HG02870 (cell line): ENCODE results near the gene SPACDR.

Source experiments
- ATAC-seq: cut with Tn5 transposase; IDR thresholded peaks from one replicate; pipeline ENCODE4 v1.9.1; 2021; ENCODE audit warnings: mild to moderate bottlenecking, moderate library complexity; ENCODE audit not compliant: unreplicated experiment

The SPACDR gene

DNA sequence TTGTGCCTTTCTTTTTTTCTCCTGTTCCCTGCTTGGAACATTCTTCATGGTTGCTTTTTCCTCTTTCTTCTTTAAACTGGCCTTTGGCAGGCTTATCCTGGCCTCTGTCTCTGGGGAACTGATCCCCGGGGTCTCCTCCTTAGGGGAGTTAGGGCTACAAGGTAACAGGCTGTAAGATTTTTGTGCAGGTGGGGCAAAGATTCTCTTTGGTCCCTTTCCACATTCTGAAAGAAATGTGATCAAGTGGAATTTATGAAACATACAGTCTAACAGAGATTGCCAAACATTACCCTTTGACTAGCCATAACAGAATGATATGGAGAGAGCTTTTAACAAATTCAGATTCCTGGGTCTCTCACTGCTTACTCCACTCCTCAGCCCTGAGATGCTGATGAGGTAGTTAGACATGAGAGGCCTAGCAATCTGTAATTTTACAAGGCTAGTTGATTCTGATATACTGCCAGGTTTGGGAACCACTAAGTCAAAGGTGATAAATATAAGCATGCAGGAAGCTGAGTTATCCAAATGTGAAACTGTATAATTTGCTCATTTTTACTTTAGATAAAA, 44.3 kb downstream of the SPACDR start:
- no peak for ATAC-seq

DNA sequence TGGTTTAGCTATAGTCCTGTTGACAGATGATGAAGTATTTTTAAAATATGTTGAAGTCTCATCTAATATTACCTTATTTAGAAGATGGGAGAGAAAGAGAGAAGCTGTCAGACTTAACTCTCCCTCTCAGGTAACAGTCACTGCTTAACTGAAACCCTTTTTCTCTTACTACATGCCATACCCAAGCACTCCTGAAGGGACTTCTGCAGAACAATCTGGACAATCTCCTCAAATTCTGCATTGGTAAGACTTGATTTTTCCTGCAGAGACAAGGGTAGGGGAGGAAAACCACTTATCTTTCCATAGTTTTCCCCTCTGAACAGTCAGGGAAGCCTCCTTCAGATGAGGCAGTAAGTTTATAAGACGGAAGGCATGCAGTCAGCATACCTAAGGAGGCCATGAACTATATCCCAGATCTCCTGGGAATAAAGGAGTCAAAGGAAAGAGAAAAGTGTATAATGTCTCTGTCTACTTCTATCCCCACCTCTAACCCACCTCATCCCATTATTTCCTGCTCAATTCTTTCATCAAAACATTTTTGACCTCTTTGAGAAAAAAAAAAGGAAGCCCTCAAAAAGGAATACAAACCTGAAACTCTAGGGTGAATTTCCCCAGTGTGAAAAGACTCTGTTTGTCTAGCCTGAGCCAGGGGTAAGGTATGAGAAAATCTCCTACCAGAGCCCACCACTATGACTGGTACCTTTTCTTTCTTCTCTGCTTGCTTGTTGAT, 45.0 kb downstream of the SPACDR start:
- ATAC-seq: no peak

- no peak for ATAC-seq
Measured at GRCh38 chr7:100415448-100415847, 48.6 kb downstream of the SPACDR start.

DNA sequence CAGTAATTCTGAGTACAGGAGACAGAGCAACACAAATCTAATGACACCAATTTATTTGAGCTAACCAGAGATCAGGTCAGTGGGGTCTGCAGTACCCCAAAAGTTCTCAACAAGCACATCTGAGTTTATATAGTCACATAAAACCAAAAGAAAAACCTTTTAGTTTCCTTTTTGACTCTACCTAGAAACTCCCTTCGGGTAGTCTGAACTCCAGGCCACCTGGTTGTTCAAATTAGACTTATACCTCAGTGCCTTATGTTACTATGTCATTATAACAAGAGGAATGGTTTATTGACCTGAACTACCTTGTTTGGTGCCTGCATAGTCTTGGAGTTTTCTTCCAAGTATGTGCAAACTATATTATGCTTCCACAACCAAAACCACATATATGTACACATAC, 50.2 kb downstream of the SPACDR start:
- ATAC-seq: no peak

DNA sequence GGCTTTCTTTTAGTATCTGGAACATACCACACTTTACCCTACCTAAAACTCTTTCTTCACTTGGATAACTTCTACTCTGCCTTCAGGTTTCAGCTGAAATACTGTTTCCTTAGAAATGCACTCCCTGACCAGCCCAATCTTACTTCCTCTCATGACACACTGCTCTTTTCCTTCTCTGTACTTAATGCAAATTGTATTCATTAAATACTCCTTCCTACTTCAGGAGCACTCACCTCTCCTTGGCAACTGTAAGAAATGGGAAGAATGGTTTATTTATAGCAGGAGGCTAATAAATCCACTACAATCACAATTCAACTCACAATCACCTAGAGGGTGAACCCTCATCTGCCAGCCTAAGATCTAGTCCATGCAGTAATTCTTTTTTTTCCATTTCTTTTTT, 50.7 kb downstream of the SPACDR start:
- ATAC-seq: no peak

GRCh38 chr7:100411101-100411500, 53.0 kb downstream of the SPACDR start:
- no peak for ATAC-seq

GRCh38 chr7:100407285-100408180, 56.5 kb downstream of the SPACDR start:
- ATAC-seq: no peak

- no peak for ATAC-seq
Measured at GRCh38 chr7:100406767-100407166, 57.3 kb downstream of the SPACDR start.
